HepG2 (cell line): ENCODE results near the gene SLC25A25. TPM values are rescaled to one million over a fixed set of nuclear protein-coding genes. Genes with fewer than 3 reads are reported as not detected.

Source experiments
- ATF5 ChIP-seq: sonication (generic); formaldehyde crosslinking; IDR thresholded peaks from 2 replicates; pipeline ENCODE4 v1.4.0; 2020; ENCODE audit warnings: mild to moderate bottlenecking, low read depth, missing genetic modification reagents
- ESRRA ChIP-seq: sonication (generic); formaldehyde crosslinking; IDR thresholded peaks from 2 replicates; pipeline ENCODE4 v1.5.1; 2020; ENCODE audit warnings: mild to moderate bottlenecking, low read depth, missing genetic modification reagents
- HNF1A ChIP-seq, 2 experiments: sonication (generic) in 1 of 2; formaldehyde crosslinking in 1 of 2; IDR thresholded peaks; 2 replicates each; pipeline versions ENCODE4 v1.4.0 to v1.6.1; 2016 to 2020; ENCODE audit warnings: borderline replicate concordance in 1 of 2, low read depth in 1 of 2, mild to moderate bottlenecking in 1 of 2, missing genetic modification reagents in 1 of 2
- KLF12 ChIP-seq: sonication (generic); formaldehyde crosslinking; IDR thresholded peaks from 2 replicates; pipeline ENCODE4 v1.4.0; 2020; ENCODE audit warnings: missing genetic modification reagents, borderline replicate concordance
- MED13 ChIP-seq: sonication (generic); formaldehyde crosslinking; IDR thresholded peaks from 2 replicates; pipeline ENCODE4 v1.5.0; 2020; ENCODE audit warnings: missing genetic modification reagents
- MLXIP ChIP-seq: sonication (generic); formaldehyde crosslinking; IDR thresholded peaks from 2 replicates; pipeline ENCODE4 v1.9.0; 2021; ENCODE audit warnings: missing genetic modification reagents, borderline replicate concordance
- MXD3 ChIP-seq: IDR thresholded peaks from 2 replicates; pipeline ENCODE4 v1.6.1; 2016; ENCODE audit warnings: mild to moderate bottlenecking, missing biosample characterization, missing genetic modification reagents
- POGK ChIP-seq: sonication (generic); formaldehyde crosslinking; conservative IDR thresholded peaks from 2 replicates; pipeline ENCODE4 v1.8.0; 2022; ENCODE audit warnings: mild to moderate bottlenecking, moderate library complexity, missing genetic modification reagents
- REL ChIP-seq: sonication (generic); formaldehyde crosslinking; conservative IDR thresholded peaks from 2 replicates; pipeline ENCODE4 v1.8.0; 2022; ENCODE audit warnings: mild to moderate bottlenecking, missing genetic modification reagents, moderate library complexity
- SKI ChIP-seq: fragments of 450-650 bp; IDR thresholded peaks from one replicate; pipeline ENCODE4 v1.6.1; 2018; ENCODE audit warnings: mild to moderate bottlenecking; ENCODE audit not compliant: partially characterized antibody
- ZNF367 ChIP-seq: sonication (generic); formaldehyde crosslinking; IDR thresholded peaks from 2 replicates; pipeline ENCODE4 v1.4.0; 2020; ENCODE audit warnings: missing genetic modification reagents, borderline replicate concordance
- ZNF496 ChIP-seq: sonication (generic); formaldehyde crosslinking; IDR thresholded peaks from 2 replicates; pipeline ENCODE4 v1.8.1; 2023; ENCODE audit warnings: mild to moderate bottlenecking, moderate library complexity, missing genetic modification reagents; ENCODE audit not compliant: insufficient replicate concordance
- ZNF552 ChIP-seq: sonication (generic); formaldehyde crosslinking; IDR thresholded peaks from 2 replicates; pipeline ENCODE4 v1.9.0; 2022; ENCODE audit warnings: missing genetic modification reagents, mild to moderate bottlenecking, borderline replicate concordance
- ZNF615 ChIP-seq: sonication (generic); formaldehyde crosslinking; IDR thresholded peaks from 2 replicates; pipeline ENCODE4 v1.5.0; 2020; ENCODE audit warnings: mild to moderate bottlenecking, missing genetic modification reagents, borderline replicate concordance
- ZNF761 ChIP-seq: sonication (generic); formaldehyde crosslinking; conservative IDR thresholded peaks from 2 replicates; pipeline ENCODE4 v1.4.0; 2020; ENCODE audit warnings: mild to moderate bottlenecking, missing genetic modification reagents
- ZNF841 ChIP-seq: sonication (generic); formaldehyde crosslinking; IDR thresholded peaks from 2 replicates; pipeline ENCODE4 v1.8.1; 2023; ENCODE audit warnings: missing genetic modification reagents, borderline replicate concordance
- polyA plus RNA-seq, 8 experiments: library from polyadenylated mRNA; depleted of rRNA in 3 of 8; stranded (reverse) in 7 of 8; unstranded in 1 of 8; fragments of >200 nt; fragmentation: Illumina TruSeq in 4 of 8; extraction: Trizol in 4 of 8; gene quantifications; 2 replicates each; pipeline versions ENCODE4 v1.2.1 to v1.2.3, GENCODE V29; 2011 to 2016; ENCODE audit warnings: low read depth in 4 of 8, missing spikeins in 1 of 8, mixed read lengths in 1 of 8; ENCODE audit not compliant: insufficient read depth in 1 of 8
- total RNA-seq, 5 experiments: library from RNA; depleted of rRNA; stranded (reverse); fragments of >200 nt; fragmentation: Illumina TruSeq; extraction: Trizol; gene quantifications; 2 replicates each; pipeline ENCODE4 v1.2.3, GENCODE V29; 2016; ENCODE audit warnings: low read depth in 1 of 5

SLC25A25 gene
- total and polyA plus RNA-seq, 2 of the 13 experiments (the other 11 are each of a cell fraction or from before 2014, with no cell fraction given), result 10.5 to 24.8 TPM

GRCh38 chr9:128098297-128099230, 30.5 kb downstream of the SLC25A25 start (continued):
- TF ChIP-seq ZNF761 (CRISPR knock-in tag), result no peak
- peak; percentile 40; the same call in 1 of the 2 replicates for TF ChIP-seq MXD3
- no peak for TF ChIP-seq REL (CRISPR knock-in tag)
- no peak for TF ChIP-seq ZNF496 (CRISPR knock-in tag)
- TF ChIP-seq MED13 (CRISPR knock-in tag), result no peak
- no peak for TF ChIP-seq MLXIP
- no peak for TF ChIP-seq SKI
- no peak for TF ChIP-seq ZNF367 (CRISPR knock-in tag)
- TF ChIP-seq ESRRA (CRISPR knock-in tag), result no peak
- 0 out of 2 replicates have a peak, but pooled peaks have one; percentile 32 for TF ChIP-seq POGK (CRISPR knock-in tag)
- no peak for TF ChIP-seq HNF1A (IDR thresholded peaks at IDR 0.05; ENCODE audit: low read depth)
- TF ChIP-seq HNF1A (CRISPR knock-in tag; IDR thresholded peaks at IDR 0.05; ENCODE audit: borderline replicate concordance), result no peak; the same call in 1 of the 2 replicates
- 0 out of 2 replicates have a peak, but pooled peaks have one; percentile 41 for TF ChIP-seq ZNF552 (CRISPR knock-in tag)
- TF ChIP-seq ZNF615 (CRISPR knock-in tag), result peak; percentile 71; the same call in 1 of the 2 replicates
- no peak for TF ChIP-seq ATF5 (CRISPR knock-in tag)
- no peak; the same call in 1 of the 2 replicates for TF ChIP-seq ZNF841
- no peak for TF ChIP-seq KLF12 (CRISPR knock-in tag)
